ENCODE data around the gene SLC41A3.

DNA sequence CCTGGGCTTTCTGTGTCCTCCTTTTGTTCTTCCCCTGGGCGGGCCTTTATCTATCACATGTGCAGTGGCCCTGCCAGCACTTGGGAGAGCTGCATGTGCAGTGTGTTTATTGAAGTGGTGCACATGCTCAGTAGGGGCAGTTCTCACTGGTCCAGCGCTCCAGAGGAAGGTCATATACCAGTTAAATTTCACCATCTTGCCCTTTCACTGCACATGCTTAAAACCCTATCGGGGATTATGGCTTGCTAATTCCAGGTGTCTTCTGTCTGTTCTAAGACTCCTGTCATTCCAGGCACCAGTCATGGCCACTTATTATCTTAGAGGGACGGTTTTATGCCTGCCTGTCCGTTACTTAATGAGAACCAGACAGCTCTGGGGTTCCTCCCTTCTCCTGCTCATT lies 62.7 kb downstream of the SLC41A3 start:
- TF ChIP-seq, protein P1, sequence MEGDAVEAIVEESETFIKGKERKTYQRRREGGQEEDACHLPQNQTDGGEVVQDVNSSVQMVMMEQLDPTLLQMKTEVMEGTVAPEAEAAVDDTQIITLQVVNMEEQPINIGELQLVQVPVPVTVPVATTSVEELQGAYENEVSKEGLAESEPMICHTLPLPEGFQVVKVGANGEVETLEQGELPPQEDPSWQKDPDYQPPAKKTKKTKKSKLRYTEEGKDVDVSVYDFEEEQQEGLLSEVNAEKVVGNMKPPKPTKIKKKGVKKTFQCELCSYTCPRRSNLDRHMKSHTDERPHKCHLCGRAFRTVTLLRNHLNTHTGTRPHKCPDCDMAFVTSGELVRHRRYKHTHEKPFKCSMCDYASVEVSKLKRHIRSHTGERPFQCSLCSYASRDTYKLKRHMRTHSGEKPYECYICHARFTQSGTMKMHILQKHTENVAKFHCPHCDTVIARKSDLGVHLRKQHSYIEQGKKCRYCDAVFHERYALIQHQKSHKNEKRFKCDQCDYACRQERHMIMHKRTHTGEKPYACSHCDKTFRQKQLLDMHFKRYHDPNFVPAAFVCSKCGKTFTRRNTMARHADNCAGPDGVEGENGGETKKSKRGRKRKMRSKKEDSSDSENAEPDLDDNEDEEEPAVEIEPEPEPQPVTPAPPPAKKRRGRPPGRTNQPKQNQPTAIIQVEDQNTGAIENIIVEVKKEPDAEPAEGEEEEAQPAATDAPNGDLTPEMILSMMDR (IDR thresholded peaks at IDR 0.05): no peak
- no peak for TF ChIP-seq POLR2A (IDR thresholded peaks at IDR 0.05)

All from heart left ventricle (tissue), 13 donors.